NCI-H446 (cell line): ENCODE data around the gene NPY1R.

Experiments used
- DNase-seq, 2 experiments: peaks; one replicate each; lab custom pipeline; 2025; lab: John Stamatoyannopoulos, UW

Gene NPY1R

DNA sequence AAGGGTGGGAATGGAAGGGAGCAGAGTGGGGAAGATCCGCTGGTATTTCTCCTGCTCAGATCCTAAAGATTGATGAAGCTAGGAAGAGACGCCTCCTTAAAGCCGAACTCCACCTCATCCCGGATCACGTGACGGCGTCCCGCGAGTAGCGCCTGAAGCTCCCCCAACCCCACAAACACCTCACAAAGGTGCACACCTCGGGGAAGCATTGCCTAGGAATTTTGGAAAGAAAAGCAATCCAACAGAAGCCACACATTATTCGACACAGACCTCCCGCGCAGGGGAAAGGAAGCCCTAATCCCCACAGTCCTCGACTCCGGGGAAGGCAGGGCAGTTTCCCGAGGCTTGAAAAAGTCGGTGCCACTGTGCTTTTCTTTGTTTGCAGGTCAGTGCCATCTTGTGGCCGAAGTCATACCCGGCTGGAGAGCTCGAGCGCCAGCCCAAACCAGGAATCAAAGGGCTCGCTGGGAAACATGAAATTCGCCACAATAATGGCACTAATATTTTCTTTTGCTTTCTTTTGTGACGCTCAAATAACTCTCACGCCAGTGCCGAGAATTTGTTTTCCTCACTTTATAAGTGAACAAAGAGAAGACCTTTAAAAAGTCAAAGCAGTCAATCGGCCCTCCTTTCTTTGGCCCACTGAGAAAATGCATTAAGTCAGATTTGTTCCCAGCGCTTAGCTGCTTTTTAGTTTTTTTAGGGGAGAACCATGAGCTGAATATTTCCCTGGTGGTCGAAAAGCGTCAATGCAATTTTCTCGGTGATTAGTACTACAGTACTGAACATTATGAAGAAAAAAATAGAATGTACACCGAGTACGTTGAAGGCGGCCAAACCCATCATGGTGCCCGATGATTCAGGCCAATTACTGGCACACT, at the start of gene NPY1R:
TSS of gene NPY1R (minus strand) at position 71 of the 881 bp plus-strand sequence. CDS start 6,042 bp downstream, outside the sequence.
- DNase-seq: peak; percentile 10 to 47

DNA sequence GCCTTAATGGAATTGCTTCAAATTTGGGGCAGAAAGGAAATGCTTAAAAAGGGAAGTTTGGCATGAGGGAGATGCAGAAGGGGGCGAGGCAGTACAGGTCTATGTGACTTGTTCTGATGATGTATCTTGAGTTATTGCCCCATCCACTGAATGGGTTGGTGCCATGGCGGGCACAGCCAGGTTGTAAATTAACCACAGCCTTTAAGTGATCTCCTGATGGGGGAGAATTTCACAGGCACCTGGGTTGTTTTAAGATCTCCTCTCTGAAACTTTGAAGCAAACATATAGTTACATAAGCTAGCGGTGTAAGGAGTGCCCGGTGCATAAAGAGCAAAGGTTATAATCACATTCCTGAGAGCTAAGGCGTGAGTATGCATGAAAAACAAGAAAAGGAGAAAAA, 48.3 kb upstream of the NPY1R start:
- DNase-seq: no peak

DNA sequence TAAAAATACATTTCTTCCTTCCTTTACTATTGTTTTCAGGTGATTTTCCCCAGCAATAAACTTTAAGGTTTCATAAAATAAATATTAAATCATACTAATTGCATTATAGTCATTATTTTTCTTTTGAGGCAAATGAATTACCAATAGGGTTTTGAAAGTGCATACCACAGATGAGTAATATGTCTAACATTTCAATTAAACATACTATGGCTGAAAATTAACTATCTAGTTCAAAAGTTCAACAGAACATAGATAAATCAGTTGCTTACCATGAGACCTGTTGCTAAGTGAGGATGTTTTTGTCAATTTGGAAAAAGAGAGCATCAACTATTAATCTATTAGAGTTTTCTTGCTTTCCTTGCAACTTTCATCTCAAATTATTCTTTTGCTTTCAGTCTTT, 46.3 kb upstream of the NPY1R start:
- no peak for DNase-seq

DNA sequence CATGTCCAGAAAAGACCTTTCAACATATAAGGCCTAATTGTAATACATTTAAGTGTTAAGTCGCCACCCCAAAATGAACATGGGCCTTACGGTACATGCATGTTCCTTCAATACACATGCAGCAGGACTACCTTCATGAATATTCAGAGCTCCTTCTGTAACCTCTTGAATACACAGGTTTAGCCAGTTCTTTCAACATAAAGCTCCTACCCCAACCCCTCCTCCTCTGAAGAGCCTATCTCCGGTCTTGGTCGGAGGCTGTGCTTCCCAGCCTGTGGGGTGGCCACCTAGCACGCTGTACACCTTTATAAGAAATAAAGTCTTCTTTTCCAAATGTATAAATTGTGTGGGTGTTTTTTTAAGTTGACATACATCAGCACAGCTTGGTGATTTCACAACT, 39.6 kb upstream of the NPY1R start:
- DNase-seq: no peak

DNA sequence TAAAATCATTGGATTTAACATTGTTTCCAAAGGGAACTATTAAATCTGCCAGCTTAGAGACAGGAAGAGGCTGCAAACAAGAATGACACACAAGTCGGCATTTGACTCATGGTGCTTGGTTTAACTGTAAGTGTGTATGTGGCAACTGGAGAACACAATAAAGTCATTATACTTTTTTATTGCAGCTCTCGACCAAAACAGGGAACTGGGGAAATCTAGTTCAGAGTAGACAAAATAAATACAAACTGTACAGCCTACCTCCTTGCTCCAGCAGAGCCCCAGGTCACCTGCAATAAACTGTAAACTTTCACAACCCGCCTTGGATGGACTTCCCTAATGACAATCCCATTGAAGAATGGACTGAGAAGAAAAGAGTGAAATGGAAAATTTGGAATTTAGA, 35.3 kb upstream of the NPY1R start:
- no peak for DNase-seq

DNA sequence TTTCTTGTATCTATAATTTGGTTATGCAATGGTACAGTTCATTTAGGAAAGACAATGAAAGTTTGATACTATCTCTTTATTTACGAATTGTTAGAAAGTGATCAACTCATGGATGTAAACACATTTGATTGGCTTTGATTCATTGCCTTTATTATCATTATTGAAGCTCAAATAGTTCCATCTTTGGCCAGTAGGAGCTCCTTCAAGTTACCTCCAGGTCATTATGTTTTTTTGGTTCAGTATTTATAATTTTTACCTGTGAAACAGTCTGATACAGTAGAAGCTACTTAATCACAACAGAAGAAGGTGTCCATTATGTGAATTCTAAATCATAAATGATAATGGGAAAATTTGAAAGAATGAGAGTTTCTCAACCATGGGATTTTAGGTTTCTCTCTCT, 23.7 kb upstream of the NPY1R start:
- no peak for DNase-seq

DNA sequence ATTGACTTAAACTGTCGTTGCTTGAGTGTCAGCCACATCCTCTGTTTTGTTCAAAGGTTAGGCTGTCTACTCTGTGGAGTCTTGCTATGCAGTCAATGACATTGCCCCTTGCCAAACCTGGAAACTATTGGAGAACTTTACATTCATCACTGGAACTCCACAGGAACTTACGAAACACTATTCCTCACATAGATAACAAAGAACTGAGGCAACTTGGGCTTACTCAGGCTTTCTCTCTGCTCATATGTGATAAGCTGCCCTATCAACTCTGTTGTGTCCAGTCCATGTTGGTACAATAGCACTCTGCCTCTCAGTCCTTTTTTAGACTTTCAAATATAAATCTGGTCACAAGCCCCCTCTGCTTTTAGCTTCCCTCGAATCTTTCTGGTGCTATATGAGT, 20.7 kb upstream of the NPY1R start:
- DNase-seq: no peak

DNA sequence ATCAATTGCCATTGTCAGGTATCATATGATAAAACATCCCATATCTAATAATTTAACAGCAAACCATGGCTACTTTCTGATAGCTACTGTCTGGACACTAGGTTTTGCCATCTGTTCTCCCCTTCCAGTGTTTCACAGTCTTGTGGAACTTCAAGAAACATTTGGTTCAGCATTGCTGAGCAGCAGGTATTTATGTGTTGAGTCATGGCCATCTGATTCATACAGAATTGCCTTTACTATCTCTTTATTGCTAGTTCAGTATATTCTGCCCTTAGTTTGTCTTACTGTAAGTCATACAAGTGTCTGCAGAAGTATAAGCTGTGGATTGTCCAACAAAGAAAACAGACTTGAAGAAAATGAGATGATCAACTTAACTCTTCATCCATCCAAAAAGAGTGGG, 18.3 kb upstream of the NPY1R start:
- DNase-seq: no peak

DNA sequence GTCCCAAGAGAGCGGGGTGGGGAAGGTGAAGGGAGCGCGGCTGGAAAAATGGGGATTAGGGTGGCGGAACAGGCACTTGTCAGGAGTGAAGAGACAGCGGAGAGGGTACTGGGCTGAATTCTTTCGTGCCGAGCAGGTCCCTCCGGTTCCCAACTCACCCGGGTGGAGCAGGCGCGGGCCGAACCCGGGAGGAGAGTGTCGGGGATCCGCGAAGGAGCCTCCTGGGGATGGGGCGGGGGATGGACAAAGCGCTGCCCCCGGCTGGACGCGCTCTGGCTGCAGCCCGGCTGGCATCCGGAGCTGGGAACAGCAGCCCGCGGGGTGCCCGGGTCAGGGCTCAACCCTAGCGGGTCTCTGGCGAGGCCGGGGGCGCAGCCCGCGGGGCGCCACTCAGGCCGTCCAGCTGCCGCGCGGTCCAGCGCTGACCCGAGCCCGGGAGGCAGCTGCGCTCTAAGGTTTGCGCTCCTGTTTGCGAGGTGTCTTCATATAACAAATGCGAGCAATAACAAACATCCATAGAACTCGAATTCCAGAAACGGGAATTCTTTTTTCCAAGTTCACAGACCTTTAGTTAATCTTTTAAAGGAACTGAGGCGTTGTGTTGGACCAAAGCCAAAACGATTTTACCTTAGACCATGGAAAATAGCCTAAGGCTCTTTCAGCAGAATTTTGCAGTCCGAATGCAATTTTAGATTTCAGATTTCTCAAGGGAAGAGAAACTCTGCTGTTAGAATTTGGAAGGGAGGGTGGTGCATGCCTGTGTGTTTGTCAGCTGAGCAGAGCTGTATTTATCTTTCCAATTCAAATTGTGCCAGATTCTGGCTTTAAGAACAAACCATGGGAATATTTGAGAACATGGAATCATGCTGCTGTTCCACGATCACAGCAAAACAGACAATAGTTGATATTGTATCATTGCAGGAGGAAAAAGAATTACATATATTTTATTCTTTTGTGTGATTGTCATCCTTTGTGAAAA, 12.0 kb upstream of the NPY1R start:
- DNase-seq: no peak

DNA sequence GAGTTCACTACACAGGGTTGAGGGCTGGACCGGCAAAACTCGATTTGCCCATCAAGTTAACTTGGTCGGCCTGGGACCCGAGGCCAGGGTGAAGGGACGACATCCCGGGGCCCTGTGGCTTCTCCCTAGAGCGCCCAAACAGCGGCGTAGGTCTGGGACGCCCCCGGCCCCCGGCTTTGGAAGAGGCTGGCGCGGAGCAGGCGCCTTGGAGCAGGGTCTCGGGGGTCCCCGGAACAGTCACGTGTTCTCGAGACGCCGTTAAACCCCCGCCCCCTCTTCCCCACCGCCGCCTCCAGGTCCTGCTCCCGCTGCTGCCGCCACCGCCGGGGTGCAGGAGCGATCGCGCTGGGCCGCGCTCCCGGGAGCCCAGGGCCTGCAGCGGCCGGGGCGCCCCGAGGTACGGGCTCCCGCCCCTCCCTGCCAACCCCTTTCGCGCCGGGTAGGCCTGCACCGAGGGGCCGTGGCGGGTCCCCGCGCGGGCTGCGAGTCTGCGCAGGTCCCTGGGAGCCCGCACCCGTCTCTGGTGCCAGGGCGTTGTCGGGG, 11.3 kb upstream of the NPY1R start, which contains the start of gene NPY5R:
TSS of gene NPY5R (plus strand) at position 289 of the 543 bp plus-strand sequence. CDS start 6,382 bp downstream, outside the sequence.
- DNase-seq: no peak

DNA sequence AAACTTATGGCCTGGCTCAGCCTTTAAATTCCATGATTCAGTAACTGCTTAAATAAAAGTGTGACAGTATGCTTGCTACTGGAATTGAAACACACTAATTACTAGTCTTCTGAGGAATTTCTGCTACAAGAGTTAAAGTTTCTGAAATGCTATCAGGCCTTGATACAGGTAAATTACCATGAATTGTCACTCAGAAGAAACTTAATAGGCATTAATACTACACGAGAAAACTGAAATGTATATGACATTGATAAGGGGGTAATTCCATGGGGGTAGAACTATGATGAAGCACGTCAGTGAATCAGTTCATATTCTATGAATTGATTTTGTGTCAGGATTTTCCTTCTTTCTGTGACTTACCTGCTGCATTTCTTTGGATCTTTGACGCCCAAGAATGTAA, 3.0 kb upstream of the NPY1R start:
- no peak for DNase-seq

DNA sequence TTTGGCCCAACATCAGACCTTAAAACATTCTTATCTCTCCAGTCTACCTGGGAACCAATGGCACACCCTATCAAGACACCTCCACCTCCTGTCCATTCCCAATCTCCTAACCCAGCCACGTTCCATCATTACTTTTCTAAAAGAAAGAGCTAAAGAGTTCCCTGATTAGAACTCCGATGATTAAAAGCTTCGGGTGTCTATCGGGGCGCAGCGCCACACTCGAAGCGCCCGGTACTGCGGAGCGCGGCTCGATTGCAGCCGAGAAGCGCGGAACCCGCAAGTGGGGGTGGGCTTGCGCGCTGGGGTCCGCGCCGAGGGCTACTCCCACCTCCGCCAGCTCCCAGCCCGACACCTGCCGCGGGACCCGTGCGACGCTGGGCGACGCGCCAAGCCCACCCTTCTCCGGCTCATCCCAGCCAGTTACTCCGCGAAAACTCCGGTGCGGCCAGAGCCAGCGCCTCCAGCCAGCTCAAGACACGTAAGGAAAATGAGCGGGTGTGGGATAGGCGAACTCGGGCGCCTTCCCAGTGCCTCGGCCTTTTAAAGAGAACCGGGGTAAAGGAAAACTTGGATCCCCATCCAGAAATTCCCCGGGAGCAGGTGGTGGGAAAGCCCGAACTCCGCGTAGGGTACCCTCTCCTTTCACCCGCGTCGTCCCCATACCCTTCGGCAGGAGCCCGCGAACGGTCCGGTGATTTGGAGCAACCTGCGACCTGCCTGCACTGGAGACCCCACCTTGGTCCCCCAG, 593 bp downstream of the NPY1R start:
- no peak for DNase-seq

DNA sequence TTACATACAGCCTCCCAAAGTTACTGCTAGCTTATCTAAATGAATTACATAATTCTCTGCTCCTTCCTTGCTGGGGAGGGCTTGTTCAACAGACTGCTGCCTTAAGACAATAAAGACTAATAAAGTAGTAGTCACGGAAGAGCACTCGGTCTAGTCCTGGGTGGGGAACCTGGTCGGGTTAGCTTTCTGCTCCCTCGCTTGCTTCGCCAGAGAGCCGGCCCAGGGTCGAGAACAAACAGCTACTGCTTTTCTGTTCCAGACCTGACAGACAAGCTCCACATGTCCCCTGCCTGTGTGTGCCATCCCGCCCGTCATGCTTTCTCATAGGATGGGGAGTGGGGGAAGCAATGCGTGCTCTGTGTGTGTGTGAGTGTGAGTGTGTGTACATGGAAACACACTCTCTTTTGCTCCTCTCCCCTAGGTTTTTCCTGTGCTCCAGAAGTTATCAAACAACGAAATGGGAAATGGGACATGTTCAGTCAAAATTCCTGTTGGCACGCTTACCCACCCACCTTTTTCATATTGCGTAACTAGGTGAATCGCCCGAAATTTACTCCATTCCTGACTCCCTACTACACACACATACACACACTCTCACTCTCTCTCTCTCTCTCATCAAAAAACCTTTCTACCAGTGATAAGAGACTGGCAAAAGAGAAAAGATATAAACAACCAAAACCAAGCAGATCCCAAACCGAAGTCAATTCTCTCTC, 1.3 kb downstream of the NPY1R start:
- no peak for DNase-seq

DNA sequence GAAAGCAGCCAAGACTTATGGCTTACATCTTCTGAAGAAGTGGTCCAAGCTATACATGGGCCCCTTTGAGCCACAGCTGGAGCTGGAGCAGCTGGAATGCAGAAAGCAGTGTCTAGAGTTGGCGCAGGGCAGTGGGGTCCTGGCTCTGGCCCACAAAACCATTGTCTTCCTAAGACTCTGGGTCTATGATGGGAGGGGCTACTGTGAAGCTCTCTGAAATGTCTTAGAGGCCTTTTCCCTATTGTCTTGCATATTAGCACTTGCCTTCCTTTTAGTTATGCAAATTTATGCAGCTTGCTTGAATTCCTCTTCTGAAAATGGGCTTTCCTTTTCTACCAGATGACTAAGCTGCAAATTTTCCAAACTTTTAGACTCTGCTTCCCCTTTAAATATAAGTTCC, 15.3 kb downstream of the NPY1R start:
- DNase-seq: no peak

DNA sequence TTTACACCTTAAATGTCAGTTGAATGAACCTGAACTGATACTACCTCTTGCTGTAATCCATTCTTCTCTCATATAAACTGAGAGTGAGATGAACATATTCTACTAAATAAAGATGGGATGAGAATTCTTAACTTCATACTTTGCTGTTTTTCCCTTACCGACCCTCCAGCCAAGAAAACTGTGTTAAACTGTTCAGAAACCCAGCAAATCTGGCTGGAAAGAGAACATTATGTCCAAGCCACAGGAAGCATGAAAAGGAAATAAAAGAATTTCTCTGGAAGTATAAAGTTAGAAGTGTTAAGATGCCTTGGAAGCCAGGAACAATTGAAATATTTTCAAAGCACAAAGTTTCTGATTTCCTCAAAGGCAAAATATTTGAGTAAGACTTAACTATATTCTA, 22.9 kb downstream of the NPY1R start:
- DNase-seq: no peak

DNA sequence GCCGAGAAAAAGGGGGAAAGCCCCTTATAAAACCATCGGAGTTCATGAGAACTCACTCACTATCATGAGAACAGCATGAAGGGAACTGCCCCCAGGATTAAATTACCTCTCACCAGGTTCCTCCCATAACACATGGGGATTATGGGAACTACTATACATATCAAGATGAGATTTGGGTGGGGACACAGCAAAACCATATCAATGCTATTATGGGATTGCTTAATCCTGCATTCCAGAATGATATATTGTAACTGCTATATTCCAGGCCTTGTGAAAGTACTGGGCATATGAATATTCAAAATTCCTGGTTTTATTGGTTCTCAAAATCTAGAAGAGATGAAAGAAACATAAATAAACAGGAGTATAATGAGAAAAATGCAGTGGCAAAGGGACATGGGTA, 29.3 kb downstream of the NPY1R start:
- no peak for DNase-seq

DNA sequence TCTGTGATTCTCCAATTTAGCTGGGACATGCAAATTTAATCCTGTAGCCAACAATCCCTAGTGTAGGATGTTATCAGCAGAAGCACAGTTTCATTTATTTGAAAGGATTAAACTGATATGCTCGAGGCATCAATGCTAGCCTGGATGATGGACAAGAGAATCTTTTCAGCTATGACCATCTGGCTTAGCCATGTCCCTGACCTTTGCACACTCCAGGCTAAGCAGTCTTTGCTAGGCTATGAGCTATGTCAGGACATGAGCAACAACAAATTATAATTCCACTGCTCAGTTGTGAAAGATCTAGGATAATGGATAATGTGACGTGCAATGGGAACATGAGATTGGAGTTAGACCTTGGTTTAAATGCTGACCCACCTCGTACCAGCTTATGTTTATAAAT, 32.0 kb downstream of the NPY1R start:
- DNase-seq: no peak

DNA sequence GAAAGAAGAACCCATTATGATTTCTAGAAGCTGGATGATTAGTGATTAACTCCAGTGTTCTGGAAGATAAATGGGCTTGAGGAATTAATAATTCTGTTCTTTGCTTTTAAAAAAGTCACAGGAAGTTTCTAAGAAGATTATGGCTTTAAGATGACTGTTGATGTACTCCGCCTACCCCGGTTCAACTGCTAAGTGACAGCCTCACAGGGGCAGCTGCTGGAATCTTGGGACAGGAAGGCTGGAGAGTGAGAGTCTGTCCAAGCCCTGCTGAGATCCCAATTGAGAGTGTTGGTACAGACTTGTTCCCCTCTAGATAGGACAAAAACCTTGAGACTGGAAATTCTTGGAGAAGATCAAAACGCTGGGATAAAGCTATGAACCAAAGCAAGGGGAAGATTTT, 37.3 kb downstream of the NPY1R start:
- no peak for DNase-seq

DNA sequence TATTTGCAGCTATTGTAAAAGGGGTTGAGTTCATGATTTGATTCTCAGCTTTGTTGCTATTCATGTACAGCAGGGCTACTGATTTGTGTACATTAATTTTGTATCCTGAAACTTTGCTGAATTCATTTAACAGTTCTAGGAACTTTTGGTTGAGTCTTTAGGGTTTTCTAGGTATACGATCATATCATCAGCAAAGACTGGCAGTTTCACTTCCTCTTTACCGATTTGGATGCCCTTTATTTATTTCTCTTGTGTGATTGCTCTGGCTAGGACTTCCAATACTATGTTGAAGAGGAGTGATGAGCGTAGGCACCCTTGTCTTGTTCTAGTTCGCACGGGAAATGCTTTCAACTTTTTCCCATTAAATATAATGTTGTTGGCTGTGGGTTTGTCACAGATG, 48.1 kb downstream of the NPY1R start:
- no peak for DNase-seq

DNA sequence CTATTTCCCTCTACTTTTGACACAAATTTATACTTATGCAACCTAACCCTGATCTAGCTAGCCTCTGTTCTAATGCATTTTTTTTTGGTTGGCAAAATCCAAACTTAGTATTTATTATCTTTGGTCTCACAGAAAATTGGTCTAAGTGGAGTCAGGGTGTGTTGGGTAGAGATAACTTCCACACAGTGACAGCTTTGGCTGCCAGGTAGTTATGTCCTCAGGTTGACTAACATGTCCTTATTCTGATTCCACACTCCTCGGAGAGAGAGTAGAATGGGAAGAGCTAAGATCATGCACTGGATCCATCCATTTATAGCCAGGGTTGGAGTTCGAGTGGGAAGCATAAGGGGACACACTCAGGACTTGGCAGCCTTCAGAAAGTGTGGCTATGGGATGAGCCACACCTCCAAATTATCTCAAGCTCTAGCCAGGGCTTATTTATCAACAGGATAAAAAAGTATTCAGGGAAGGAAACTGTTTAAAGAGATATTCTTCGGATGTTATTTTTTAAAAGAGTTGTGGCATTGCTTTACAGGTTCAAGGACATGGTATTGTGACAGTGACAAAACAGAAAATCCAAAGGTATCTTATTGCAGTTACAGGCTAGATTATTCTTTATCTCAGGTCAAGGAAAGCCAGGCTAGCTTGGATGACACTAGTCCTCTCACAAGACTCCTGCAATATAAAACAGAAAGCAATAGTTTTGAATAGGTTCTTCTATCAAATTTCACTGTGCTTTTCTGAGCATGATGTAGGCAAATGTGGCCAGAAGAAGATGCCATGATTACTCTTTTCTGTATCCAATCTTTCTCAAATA, 51.5 kb downstream of the NPY1R start:
- no peak for DNase-seq
